K562 (cell line): ENCODE results near the gene MYCBP2. TPM values are rescaled to one million over a fixed set of nuclear protein-coding genes. Genes with fewer than 3 reads are reported as not detected.

Source experiments
- C11orf30 ChIP-seq: fragments of 450-650 bp; IDR thresholded peaks from 2 replicates; pipeline ENCODE4 v1.6.1; 2016; ENCODE audit warnings: low read depth, mild to moderate bottlenecking
- MAFK ChIP-seq: IDR thresholded peaks from 2 replicates; pipeline ENCODE4 v1.6.1; 2011; ENCODE audit warnings: low read length, improper control_type of control experiment
- MAZ ChIP-seq, 2 experiments: fragments of 450-650 bp in 1 of 2; sonication (generic) in 1 of 2; formaldehyde crosslinking; IDR thresholded peaks in 1 of 2; conservative IDR thresholded peaks in 1 of 2; 2 replicates each; pipeline versions ENCODE4 v1.4.0 to v1.5.0; 2020; ENCODE audit warnings: mild to moderate bottlenecking in 1 of 2, missing genetic modification reagents in 1 of 2
- OTX1 ChIP-seq: fragments of 450-650 bp; formaldehyde crosslinking; IDR thresholded peaks from 2 replicates; pipeline ENCODE4 v1.4.0; 2022; ENCODE audit warnings: mild to moderate bottlenecking
- SMARCA5 ChIP-seq: fragments of 450-650 bp; IDR thresholded peaks from 2 replicates; pipeline ENCODE4 v1.6.1; 2016
- TCF3 ChIP-seq: sonication (generic); formaldehyde crosslinking; IDR thresholded peaks from 2 replicates; pipeline ENCODE4 v1.4.0; 2020; ENCODE audit warnings: mild to moderate bottlenecking, missing genetic modification reagents
- ZNF408 ChIP-seq: fragments of 250-450 bp; sonication (Bioruptor Pico); IDR thresholded peaks from 2 replicates; pipeline ENCODE4 v1.4.0; 2020; ENCODE audit warnings: low read depth, mild to moderate bottlenecking, moderate library complexity
- ZNF76 ChIP-seq: fragments of 250-450 bp; sonication (Bioruptor Pico); IDR thresholded peaks from 2 replicates; pipeline ENCODE4 v1.4.0; 2020; ENCODE audit warnings: mild to moderate bottlenecking, moderate library complexity, borderline replicate concordance
- ZSCAN32 ChIP-seq: fragments of 450-650 bp; formaldehyde crosslinking; IDR thresholded peaks from 2 replicates; pipeline ENCODE4 v1.4.0; 2020; ENCODE audit warnings: mild to moderate bottlenecking, moderate library complexity
- polyA plus RNA-seq, 8 experiments: library from polyadenylated mRNA; depleted of rRNA in 4 of 8; stranded (reverse) in 5 of 8; unstranded in 3 of 8; fragments of >200 nt; fragmentation: Nextera tagmentation in 2 of 8; fragmentation: Illumina TruSeq in 1 of 8; extraction: Ambion mirVana in 2 of 8; extraction: Trizol in 1 of 8; gene quantifications; 2 replicates each; pipeline versions ENCODE4 v1.2.1 to v1.2.3, GENCODE V29; 2011 to 2014; ENCODE audit warnings: inconsistent platforms in 1 of 8, missing spikeins in 1 of 8
- total RNA-seq, 7 experiments: library from RNA; depleted of rRNA in 6 of 7; stranded (reverse); fragments of >200 nt in 6 of 7; fragmentation: Illumina TruSeq in 2 of 7; extraction: Trizol in 2 of 7; gene quantifications; 2 replicates each; pipeline versions ENCODE4 v1.2.1 to v1.2.3, GENCODE V29; 2011 to 2021; ENCODE audit warnings: low replicate concordance in 1 of 7
- TF ChIP-seq, protein P1 (sequence below): fragments of 450-650 bp; IDR thresholded peaks from 2 replicates; pipeline ENCODE4 v1.7.0; 2016; ENCODE audit warnings: borderline replicate concordance
- TF ChIP-seq, protein P2 (sequence below): sonication (generic); formaldehyde crosslinking; IDR thresholded peaks from 2 replicates; pipeline ENCODE4 v1.8.1; 2023; ENCODE audit warnings: mild to moderate bottlenecking, missing genetic modification reagents
- TF ChIP-seq, protein P3 (sequence below), 2 experiments: fragments of 450-650 bp; conservative IDR thresholded peaks; 2 replicates each; pipeline ENCODE4 v1.6.1; 2017; ENCODE audit warnings: mild to moderate bottlenecking in 2 of 2, moderate library complexity in 2 of 2
- TF ChIP-seq, protein P4 (sequence below): fragments of 450-650 bp; IDR thresholded peaks from 2 replicates; pipeline ENCODE4 v1.6.1; 2016; ENCODE audit warnings: mild to moderate bottlenecking
- TF ChIP-seq, protein P5 (sequence below): fragments of 450-650 bp; IDR thresholded peaks from 2 replicates; pipeline ENCODE4 v1.6.1; 2016; ENCODE audit warnings: antibody characterized with exemption
- TF ChIP-seq, protein P6 (sequence below): fragments of 250-450 bp; sonication (Bioruptor Pico); IDR thresholded peaks from 2 replicates; pipeline ENCODE4 v1.5.0; 2020; ENCODE audit warnings: mild to moderate bottlenecking, borderline replicate concordance

Gene MYCBP2
- total and polyA plus RNA-seq, 9 of the 15 experiments (the other 6 are each of a cell fraction or from before 2014, with no cell fraction given) = 13.2 to 47.2 (median 28.9) TPM

DNA sequence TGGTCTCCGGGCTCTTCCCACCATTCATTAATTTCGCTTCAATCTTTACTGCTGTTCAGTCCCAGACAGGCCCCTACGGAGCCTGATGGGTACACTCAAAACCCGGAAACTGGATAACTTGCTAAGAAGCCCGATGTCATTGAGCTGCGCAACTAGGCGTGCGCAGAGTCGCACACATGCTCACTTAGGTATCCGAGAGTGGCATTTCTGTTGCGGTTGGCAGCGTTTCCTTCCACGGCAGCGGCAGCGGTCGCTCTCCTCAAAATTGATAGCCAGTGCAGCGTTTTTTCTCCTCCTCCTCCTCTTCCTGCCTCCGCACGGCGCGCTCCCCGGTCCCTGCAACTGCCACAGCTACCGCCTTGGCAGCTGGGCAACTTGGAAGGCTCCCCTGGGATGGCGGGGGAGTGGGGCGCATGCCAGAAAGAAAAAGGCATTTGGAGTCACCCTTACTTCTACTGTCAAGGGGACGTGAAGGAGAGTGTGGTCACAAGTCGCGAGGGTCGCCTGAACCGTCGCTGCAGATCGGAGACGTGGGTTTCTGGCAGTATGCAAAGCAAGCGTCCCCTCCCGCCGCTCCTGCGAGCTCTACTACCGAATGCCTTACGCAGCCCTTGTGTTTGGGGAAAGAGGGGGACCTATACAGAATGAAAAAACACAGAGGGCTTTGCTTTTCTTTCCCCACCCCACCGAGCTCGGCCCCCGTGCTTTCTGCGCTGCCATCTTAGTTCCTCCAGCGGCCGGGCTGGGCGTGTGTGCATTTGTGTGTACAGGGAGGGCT is 2.4 kb upstream of the MYCBP2 start (continued):
- TF ChIP-seq, protein P1, sequence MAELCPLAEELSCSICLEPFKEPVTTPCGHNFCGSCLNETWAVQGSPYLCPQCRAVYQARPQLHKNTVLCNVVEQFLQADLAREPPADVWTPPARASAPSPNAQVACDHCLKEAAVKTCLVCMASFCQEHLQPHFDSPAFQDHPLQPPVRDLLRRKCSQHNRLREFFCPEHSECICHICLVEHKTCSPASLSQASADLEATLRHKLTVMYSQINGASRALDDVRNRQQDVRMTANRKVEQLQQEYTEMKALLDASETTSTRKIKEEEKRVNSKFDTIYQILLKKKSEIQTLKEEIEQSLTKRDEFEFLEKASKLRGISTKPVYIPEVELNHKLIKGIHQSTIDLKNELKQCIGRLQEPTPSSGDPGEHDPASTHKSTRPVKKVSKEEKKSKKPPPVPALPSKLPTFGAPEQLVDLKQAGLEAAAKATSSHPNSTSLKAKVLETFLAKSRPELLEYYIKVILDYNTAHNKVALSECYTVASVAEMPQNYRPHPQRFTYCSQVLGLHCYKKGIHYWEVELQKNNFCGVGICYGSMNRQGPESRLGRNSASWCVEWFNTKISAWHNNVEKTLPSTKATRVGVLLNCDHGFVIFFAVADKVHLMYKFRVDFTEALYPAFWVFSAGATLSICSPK = no peak
- TF ChIP-seq C11orf30 (no peak; the same call in 1 of the 2 replicates), OTX1 (no peak), MAFK (no peak), SMARCA5 (no peak), MAZ (CRISPR knock-in tag; conservative IDR thresholded peaks at IDR 0.05 in 1 of 2, IDR thresholded peaks at IDR 0.05 in 1 of 2) (peak in 1 of 2 experiments; percentile 74; a peak in 2 of 4 replicates), ZNF76 (no peak), ZSCAN32 (no peak), ZNF408 (CRISPR knock-in tag) (no peak), TCF3 (CRISPR knock-in tag) (no peak)
- TF ChIP-seq, protein P2, sequence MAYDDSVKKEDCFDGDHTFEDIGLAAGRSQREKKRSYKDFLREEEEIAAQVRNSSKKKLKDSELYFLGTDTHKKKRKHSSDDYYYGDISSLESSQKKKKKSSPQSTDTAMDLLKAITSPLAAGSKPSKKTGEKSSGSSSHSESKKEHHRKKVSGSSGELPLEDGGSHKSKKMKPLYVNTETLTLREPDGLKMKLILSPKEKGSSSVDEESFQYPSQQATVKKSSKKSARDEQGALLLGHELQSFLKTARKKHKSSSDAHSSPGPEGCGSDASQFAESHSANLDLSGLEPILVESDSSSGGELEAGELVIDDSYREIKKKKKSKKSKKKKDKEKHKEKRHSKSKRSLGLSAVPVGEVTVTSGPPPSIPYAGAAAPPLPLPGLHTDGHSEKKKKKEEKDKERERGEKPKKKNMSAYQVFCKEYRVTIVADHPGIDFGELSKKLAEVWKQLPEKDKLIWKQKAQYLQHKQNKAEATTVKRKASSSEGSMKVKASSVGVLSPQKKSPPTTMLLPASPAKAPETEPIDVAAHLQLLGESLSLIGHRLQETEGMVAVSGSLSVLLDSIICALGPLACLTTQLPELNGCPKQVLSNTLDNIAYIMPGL = no peak
- TF ChIP-seq, protein P3, sequence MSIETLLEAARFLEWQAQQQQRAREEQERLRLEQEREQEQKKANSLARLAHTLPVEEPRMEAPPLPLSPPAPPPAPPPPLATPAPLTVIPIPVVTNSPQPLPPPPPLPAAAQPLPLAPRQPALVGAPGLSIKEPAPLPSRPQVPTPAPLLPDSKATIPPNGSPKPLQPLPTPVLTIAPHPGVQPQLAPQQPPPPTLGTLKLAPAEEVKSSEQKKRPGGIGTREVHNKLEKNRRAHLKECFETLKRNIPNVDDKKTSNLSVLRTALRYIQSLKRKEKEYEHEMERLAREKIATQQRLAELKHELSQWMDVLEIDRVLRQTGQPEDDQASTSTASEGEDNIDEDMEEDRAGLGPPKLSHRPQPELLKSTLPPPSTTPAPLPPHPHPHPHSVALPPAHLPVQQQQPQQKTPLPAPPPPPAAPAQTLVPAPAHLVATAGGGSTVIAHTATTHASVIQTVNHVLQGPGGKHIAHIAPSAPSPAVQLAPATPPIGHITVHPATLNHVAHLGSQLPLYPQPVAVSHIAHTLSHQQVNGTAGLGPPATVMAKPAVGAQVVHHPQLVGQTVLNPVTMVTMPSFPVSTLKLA (conservative IDR thresholded peaks at IDR 0.05) = peak; percentile 39 to 72; a peak in 3 of 4 replicates
- TF ChIP-seq, protein P4, sequence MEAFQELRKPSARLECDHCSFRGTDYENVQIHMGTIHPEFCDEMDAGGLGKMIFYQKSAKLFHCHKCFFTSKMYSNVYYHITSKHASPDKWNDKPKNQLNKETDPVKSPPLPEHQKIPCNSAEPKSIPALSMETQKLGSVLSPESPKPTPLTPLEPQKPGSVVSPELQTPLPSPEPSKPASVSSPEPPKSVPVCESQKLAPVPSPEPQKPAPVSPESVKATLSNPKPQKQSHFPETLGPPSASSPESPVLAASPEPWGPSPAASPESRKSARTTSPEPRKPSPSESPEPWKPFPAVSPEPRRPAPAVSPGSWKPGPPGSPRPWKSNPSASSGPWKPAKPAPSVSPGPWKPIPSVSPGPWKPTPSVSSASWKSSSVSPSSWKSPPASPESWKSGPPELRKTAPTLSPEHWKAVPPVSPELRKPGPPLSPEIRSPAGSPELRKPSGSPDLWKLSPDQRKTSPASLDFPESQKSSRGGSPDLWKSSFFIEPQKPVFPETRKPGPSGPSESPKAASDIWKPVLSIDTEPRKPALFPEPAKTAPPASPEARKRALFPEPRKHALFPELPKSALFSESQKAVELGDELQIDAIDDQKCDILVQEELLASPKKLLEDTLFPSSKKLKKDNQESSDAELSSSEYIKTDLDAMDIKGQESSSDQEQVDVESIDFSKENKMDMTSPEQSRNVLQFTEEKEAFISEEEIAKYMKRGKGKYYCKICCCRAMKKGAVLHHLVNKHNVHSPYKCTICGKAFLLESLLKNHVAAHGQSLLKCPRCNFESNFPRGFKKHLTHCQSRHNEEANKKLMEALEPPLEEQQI = no peak
- TF ChIP-seq, protein P5, sequence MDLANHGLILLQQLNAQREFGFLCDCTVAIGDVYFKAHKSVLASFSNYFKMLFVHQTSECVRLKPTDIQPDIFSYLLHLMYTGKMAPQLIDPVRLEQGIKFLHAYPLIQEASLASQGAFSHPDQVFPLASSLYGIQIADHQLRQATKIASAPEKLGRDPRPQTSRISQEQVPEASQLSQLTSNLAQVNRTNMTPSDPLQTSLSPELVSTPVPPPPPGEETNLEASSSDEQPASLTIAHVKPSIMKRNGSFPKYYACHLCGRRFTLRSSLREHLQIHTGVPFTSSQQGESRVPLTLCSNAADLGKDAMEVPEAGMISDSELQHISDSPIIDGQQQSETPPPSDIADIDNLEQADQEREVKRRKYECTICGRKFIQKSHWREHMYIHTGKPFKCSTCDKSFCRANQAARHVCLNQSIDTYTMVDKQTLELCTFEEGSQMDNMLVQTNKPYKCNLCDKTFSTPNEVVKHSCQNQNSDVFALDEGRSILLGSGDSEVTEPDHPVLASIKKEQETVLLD = peak; percentile 70
- TF ChIP-seq, protein P6, sequence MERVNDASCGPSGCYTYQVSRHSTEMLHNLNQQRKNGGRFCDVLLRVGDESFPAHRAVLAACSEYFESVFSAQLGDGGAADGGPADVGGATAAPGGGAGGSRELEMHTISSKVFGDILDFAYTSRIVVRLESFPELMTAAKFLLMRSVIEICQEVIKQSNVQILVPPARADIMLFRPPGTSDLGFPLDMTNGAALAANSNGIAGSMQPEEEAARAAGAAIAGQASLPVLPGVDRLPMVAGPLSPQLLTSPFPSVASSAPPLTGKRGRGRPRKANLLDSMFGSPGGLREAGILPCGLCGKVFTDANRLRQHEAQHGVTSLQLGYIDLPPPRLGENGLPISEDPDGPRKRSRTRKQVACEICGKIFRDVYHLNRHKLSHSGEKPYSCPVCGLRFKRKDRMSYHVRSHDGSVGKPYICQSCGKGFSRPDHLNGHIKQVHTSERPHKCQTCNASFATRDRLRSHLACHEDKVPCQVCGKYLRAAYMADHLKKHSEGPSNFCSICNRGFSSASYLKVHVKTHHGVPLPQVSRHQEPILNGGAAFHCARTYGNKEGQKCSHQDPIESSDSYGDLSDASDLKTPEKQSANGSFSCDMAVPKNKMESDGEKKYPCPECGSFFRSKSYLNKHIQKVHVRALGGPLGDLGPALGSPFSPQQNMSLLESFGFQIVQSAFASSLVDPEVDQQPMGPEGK = no peak
